AG10803 (cell line): ENCODE data around the gene SRP9.
"Not testable (repeated sequence)": the region's sequence is repeated elsewhere in the genome, so short reads cannot be mapped to it uniquely, and the experiment has no call there.

Experiments used
- DNase-seq: peaks from one replicate; pipeline ENCODE4 v3.0.0; 2010; ENCODE audit warnings: low read depth
- H3K4me3 ChIP-seq: 2 replicates; pipeline ENCODE4 v1.5.1; 2011; ENCODE audit warnings: mild to moderate bottlenecking, low read length, control low read depth
- CTCF ChIP-seq: conservative IDR thresholded peaks from 2 replicates; pipeline ENCODE4 v1.5.1; 2011; ENCODE audit warnings: mild to moderate bottlenecking, low read length, control low read depth, inconsistent platforms

Gene SRP9

GRCh38 chr1:225813214-225813964 is 35.8 kb downstream of the SRP9 start:
- H3K4me3 ChIP-seq = peak overlapping the region; percentile 27
- TF ChIP-seq CTCF = no peak
- peak; percentile 86 for DNase-seq

DNA sequence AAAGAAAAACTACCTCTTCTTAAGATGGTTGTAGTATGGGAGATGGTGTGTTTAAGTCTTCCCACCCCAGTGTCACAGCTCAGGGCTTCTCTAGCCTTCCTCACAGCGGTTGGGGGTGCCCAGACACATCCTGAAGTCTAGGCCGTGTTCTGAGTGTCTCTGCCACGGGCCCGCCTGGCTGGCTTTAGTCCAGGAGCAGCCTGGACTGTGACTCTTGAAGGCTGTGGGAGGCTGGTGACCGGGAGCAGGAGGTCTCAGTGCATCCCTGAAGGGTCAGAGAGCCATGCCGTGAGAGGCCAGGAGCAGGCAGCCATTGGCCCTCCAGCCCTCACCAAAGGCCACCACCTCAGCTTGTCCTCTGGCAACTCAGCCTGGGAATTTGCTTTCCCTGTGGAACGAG is 36.8 kb downstream of the SRP9 start:
- TF ChIP-seq CTCF = no peak

DNA sequence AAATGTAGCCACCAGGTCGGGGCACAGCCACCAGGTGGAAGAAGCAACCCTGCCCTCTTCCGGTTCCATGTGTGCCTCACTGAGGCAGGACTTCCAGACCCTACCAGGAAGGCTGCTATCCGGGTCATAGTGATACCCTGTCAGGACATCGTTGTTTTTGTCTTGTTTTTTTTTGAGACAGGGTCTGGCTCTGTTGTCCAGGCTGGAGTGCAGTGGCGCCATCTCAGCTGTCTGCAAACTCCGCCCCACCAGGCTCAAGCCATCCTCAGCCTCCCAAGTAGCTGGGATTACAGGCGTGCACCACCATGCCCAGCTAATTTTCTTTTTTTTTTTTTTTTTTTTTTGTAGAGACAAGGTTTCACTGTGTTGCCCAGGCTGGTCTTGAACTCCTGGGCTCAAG is 37.5 kb downstream of the SRP9 start:
- H3K4me3 ChIP-seq, DNase-seq: not testable (repeated sequence)

More for the DNA sequence above, 36.8 kb downstream of the SRP9 start:
- no peak overlapping the region for H3K4me3 ChIP-seq
- no peak for DNase-seq

DNA sequence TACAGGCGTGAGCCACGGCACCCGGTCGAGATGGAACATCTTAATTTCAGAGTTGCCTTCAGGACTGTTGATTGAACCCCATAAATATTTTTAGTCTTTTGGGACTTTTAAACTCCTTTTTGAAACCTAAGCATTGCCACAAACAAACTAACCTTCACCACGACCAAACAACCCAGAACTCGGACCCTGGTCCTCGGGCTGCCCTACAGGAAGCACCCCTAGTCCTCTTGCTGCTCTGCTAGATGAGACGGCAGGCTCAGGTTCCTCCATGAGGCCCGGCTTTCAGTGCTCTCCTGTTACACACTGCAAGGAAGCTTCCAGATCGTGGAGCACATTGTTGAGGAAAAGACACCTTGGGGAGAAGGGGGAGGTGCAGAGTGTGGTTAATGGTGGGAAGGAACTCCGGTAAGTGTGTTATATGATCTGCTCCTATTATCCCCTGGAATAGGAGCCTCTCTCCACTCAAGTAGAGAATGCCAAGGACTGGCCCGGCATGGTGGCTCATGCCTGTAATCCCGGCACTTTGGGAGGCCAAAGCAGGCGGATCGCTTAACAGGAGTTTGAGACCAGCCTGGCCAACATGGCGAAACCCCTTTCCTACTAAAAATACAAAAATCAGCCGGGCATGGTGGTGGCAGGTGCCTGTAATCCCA is 38.0 kb downstream of the SRP9 start:
- TF ChIP-seq CTCF = no peak
- no peak for DNase-seq
- no peak overlapping the region for H3K4me3 ChIP-seq

GRCh38 chr1:225816643-225817538 is 39.3 kb downstream of the SRP9 start:
- DNase-seq = peak; percentile 38
- no peak for TF ChIP-seq CTCF
- no peak overlapping the region for H3K4me3 ChIP-seq

GRCh38 chr1:225817611-225818061 is 40.0 kb downstream of the SRP9 start:
- TF ChIP-seq CTCF = no peak
- DNase-seq = peak; percentile 95
- no peak overlapping the region for H3K4me3 ChIP-seq

DNA sequence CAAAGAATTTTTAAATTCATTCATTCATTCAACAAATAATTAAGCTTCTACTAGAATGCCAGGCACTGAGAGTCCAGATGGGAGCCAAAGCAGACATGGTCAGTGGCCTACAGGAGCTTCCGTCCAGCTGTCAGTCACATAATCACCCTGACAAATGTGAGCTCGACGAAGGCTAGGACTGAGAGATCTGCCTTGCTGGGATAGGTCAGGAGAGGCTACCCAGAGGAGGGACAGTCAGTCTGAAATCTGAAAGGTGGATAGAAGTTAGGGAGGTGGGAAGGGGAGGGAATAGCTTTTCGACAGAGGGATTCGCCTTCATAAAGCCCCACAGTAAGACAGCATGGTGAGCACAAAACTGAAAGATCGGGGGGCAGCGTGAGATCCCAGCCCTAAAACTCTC is 40.6 kb downstream of the SRP9 start:
- no peak for DNase-seq
- TF ChIP-seq CTCF = no peak
- H3K4me3 ChIP-seq = no peak overlapping the region
